ENCODE measurements around the gene RAB37. TPM values are rescaled to one million over a fixed set of nuclear protein-coding genes. Genes with fewer than 3 reads are reported as not detected.

RAB37 gene
- polyA plus RNA-seq (ENCODE audit: low read depth in 6 of 6) = 10 to 100 TPM; 49.2 to 85.5 (median 56.4) TPM

DNA sequence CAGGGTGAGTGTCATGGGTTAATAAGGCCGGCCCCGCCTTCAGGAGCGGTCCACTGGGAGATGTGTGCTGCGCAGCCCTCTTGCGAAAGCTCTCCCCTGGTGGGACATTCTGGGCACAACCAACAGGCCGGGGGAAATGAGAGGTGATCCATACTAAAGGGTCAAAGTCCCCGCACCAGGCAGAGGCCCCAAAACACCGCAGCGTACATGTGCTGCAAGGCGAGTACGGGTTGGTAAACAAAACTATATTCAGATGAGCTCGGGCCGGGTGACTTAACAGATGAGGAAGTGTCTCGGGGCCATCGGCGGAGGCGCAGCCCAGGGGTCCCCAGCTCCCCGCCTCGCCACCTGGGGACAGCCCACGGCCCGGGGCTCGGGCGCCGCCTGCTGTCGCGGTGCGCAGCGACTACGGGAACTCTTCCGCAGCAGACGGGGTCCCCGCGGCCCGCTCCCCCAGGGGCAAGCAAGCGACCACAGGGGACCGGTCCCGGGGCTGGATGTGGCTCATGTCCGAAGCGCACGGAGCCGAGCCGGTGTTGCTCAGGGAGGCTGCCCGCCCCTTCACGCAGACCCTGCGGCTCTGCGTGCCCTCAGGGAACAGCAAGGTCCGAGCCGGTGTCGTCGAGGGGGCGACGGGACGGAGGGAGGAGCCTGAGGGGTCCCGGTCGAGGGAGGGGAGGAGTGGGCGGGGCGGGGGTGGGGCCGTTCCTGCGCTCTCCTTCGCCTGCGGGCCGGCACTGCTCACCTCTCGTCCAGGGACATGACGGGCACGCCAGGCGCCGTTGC lies at the start of gene RAB37:
Gene RAB37 (plus strand): TSS at position 744 of the 786 bp plus-strand sequence. CDS start 17 bp downstream, at position 761.
- peak; percentile 83 to 86 for ATAC-seq (ENCODE audit: low read depth in 2 of 2)
- DNase-seq = peak; percentile 83
- no peaks in the 10 kb centered on the region for H3K36me3 Mint-ChIP-seq

DNA sequence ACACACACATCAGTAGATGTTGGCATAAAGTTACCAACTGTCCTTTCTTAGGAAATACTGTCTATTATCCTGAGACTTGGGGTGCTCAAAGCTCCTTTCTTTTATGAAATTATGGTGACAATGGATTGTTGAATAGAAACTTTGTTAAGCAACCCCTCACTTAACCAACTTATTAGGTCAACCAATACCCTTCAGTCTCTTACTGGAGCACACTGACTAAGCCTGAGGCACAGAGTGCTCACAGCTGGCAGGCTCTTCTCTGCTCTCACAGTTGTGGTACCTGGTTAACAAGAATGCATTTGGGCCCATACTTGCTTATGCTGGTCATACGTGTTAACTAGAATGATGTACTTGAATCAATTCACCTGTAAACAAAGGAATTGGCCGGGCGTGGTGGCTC lies 49.2 kb upstream of the RAB37 start:
- DNase-seq = no peak
- Mint-ChIP-seq H3K9me3 (no peaks in the 10 kb centered on the region), H3K4me3 (peak overlapping the region in 1 of 8 donors; percentile 78), H3K27me3 (peaks cover 2 to 21% (median 16%) of the 10 kb centered on the region in 3 donors), H3K36me3 (no peaks in the 10 kb centered on the region), H3K4me1 (peaks cover 6 to 35% (median 16%) of the 10 kb centered on the region in 3 donors), H3K27ac (no peak overlapping the region)
- no peak for ATAC-seq (ENCODE audit: low read depth in 2 of 2)

More for the DNA sequence above, at the start of gene RAB37:
- Mint-ChIP-seq H3K27ac (peak within 1 kb of the TSS; percentile 74 to 96 (median 95)), H3K4me3 (peak within 1 kb of the TSS; percentile 82 to 96 (median 94)), H3K9me3 (no peaks in the 10 kb centered on the region), H3K4me1 (peaks cover 40 to 53% (median 49%) of the 10 kb centered on the region in 3 donors), H3K27me3 (no peaks in the 10 kb centered on the region)

- no peak for ATAC-seq (ENCODE audit: low read depth in 2 of 2)
- H3K27ac Mint-ChIP-seq = peak overlapping the region in 1 of 6 donors; percentile 41
Observed at GRCh38 chr17:74690409-74690825, 46.6 kb upstream of the RAB37 start.

DNA sequence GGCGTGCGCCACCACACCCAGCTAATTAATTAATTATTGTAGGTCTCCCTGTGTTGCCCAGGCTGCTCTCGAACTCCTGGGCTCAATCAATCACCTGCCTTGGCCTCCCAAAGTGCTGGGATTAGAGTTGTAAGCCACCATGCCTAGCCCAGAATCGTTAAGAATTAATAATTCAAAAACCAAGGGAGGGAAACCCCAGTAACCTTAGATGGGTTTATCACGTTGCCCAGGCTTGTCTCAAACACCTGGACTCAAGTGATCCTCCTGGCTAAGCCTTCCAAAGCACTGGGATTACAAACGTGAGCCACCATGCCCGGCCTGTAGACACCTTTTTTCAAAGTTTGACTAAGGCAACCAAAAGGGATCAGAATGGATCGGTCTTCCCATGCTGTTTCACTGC lies 45.9 kb upstream of the RAB37 start:
- DNase-seq (no peak), ATAC-seq (ENCODE audit: low read depth in 2 of 2) (no peak)
- Mint-ChIP-seq H3K27ac (peak overlapping the region in 1 of 6 donors; percentile 42), H3K9me3 (peaks cover 0 to 4% (median 0%) of the 10 kb centered on the region in 7 donors), H3K4me1 (peaks cover 6 to 35% (median 16%) of the 10 kb centered on the region in 3 donors), H3K4me3 (peak overlapping the region in 1 of 8 donors; percentile 16), H3K36me3 (peaks cover 0 to 7% of the 10 kb centered on the region in 2 donors), H3K27me3 (peaks cover 12 to 34% (median 22%) of the 10 kb centered on the region in 3 donors)

More at GRCh38 chr17:74690409-74690825, 46.6 kb upstream of the RAB37 start:
- peaks cover 12 to 27% (median 20%) of the 10 kb centered on the region in 3 donors for H3K27me3 Mint-ChIP-seq
- H3K9me3 Mint-ChIP-seq = peaks cover 0 to 4% (median 0%) of the 10 kb centered on the region in 7 donors
- peaks cover 0 to 7% of the 10 kb centered on the region in 2 donors for H3K36me3 Mint-ChIP-seq
- no peak overlapping the region for H3K4me3 Mint-ChIP-seq
- H3K4me1 Mint-ChIP-seq = peaks cover 6 to 35% (median 16%) of the 10 kb centered on the region in 3 donors
- no peak for DNase-seq

GRCh38 chr17:74694081-74694480 lies 43.0 kb upstream of the RAB37 start:
- no peak overlapping the region for H3K27ac Mint-ChIP-seq
- H3K36me3 Mint-ChIP-seq = peaks cover 0 to 7% of the 10 kb centered on the region in 2 donors
- ATAC-seq (ENCODE audit: low read depth in 2 of 2) (no peak), DNase-seq (no peak)
- H3K4me1 Mint-ChIP-seq = peaks cover 3 to 21% (median 3%) of the 10 kb centered on the region in 3 donors
- H3K27me3 Mint-ChIP-seq = peaks cover 12 to 50% (median 29%) of the 10 kb centered on the region in 3 donors
- no peak overlapping the region for H3K4me3 Mint-ChIP-seq
- H3K9me3 Mint-ChIP-seq = peaks cover 0 to 4% (median 0%) of the 10 kb centered on the region in 7 donors

DNA sequence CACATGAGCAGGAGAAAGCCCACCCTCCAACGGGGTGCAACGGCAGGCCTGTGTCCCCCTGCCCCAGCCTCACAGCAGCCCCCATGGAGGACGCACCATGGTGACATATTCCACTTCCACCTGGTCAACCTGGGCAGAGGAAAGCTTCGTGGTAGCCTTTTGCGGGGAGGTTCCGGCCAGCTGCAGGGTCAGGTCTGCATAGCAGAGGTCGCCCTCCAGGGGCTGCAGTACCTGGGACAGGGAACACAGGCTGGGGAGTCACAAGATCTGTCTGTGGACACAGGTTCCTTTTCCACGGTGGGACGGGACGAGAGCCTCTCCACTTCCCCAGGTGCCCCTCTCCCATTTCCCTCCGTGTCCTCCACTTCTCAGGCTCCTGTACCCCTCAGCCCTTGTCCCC lies 41.4 kb upstream of the RAB37 start:
- Mint-ChIP-seq H3K4me1 (peaks cover 0 to 6% (median 0%) of the 10 kb centered on the region in 3 donors), H3K4me3 (no peak overlapping the region), H3K36me3 (peaks cover 0 to 7% of the 10 kb centered on the region in 2 donors), H3K27me3 (peaks cover 15 to 58% (median 33%) of the 10 kb centered on the region in 3 donors), H3K27ac (no peak overlapping the region), H3K9me3 (peaks cover 0 to 4% (median 0%) of the 10 kb centered on the region in 7 donors)
- ATAC-seq (ENCODE audit: low read depth in 2 of 2) (no peak), DNase-seq (no peak)

DNA sequence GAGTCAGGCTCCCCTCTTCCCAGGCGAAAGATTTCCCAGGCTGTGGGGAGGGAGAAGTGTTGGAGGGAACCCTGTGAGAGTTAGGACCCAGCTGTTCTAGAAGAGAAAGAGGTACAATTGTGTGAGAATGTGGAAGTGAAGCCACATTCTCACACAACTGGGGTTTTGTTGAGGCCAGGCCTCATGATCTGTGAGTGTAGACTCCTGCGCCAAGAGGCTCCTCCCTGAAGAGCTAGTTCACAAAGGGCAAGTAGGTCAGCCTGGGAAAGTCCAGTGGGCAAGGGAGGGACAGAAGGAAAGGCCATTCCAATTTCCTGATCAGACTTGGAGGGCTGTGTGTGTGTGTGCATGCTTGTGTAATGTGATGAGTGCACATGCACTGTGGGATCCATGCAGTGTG lies 39.5 kb upstream of the RAB37 start:
- ATAC-seq (ENCODE audit: low read depth in 2 of 2) (no peak), DNase-seq (no peak)
- H3K9me3 Mint-ChIP-seq = peaks cover 0 to 4% (median 0%) of the 10 kb centered on the region in 7 donors
- peak overlapping the region in 1 of 8 donors; percentile 70 for H3K4me3 Mint-ChIP-seq
- peaks cover 0 to 7% of the 10 kb centered on the region in 2 donors for H3K36me3 Mint-ChIP-seq
- H3K27ac Mint-ChIP-seq = no peak overlapping the region
- peaks cover 19 to 57% (median 32%) of the 10 kb centered on the region in 3 donors for H3K27me3 Mint-ChIP-seq
- peaks cover 0 to 4% (median 0%) of the 10 kb centered on the region in 3 donors for H3K4me1 Mint-ChIP-seq

GRCh38 chr17:74698069-74698468 lies 39.0 kb upstream of the RAB37 start:
- peaks cover 0 to 4% (median 0%) of the 10 kb centered on the region in 7 donors for H3K9me3 Mint-ChIP-seq
- no peak overlapping the region for H3K4me3 Mint-ChIP-seq
- no peak overlapping the region for H3K27ac Mint-ChIP-seq
- H3K4me1 Mint-ChIP-seq = peaks cover 0 to 4% (median 0%) of the 10 kb centered on the region in 3 donors
- H3K36me3 Mint-ChIP-seq = peaks cover 0 to 7% of the 10 kb centered on the region in 2 donors
- DNase-seq (no peak), ATAC-seq (ENCODE audit: low read depth in 2 of 2) (no peak)
- H3K27me3 Mint-ChIP-seq = peaks cover 15 to 52% (median 27%) of the 10 kb centered on the region in 3 donors

- ATAC-seq (ENCODE audit: low read depth in 2 of 2) (no peak), DNase-seq (no peak)
- Mint-ChIP-seq H3K9me3 (peaks cover 0 to 3% (median 0%) of the 10 kb centered on the region in 7 donors), H3K27ac (no peak overlapping the region), H3K4me1 (peaks cover 0 to 4% (median 0%) of the 10 kb centered on the region in 3 donors), H3K36me3 (peaks cover 0 to 5% of the 10 kb centered on the region in 2 donors), H3K27me3 (peaks cover 11 to 43% (median 23%) of the 10 kb centered on the region in 3 donors), H3K4me3 (no peak overlapping the region)
Observed at GRCh38 chr17:74699236-74699635, 37.8 kb upstream of the RAB37 start.

GRCh38 chr17:74702116-74702871 lies 34.8 kb upstream of the RAB37 start:
- H3K4me1 Mint-ChIP-seq = peaks cover 0 to 3% (median 0%) of the 10 kb centered on the region in 3 donors
- H3K4me3 Mint-ChIP-seq = no peak overlapping the region
- peak overlapping the region in 1 of 6 donors; percentile 62 for H3K27ac Mint-ChIP-seq
- H3K9me3 Mint-ChIP-seq = no peaks in the 10 kb centered on the region
- ATAC-seq (ENCODE audit: low read depth in 2 of 2) = no peak
- DNase-seq = no peak
- no peaks in the 10 kb centered on the region for H3K36me3 Mint-ChIP-seq
- H3K27me3 Mint-ChIP-seq = peaks cover 4 to 24% (median 7%) of the 10 kb centered on the region in 3 donors

DNA sequence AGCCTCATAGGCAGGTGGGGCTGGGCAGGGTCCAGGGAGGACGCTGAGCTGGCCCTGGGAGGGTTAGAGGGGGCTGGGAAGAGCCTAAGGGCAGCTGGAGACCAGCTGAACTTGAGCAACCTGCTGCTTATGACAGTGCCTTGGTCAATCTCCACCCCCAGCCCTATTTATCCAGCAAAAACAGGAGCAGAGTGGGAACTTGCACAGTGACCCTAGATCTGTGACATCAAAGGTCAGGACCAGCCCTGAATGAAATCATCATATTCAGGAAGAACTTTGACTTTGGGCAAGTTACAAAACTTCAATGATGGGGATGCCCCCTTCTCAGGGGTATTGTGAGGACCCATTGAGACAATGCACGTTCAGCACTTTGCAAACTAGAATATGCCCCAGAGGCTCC lies 33.7 kb upstream of the RAB37 start:
- peaks cover 4 to 16% (median 7%) of the 10 kb centered on the region in 3 donors for H3K27me3 Mint-ChIP-seq
- no peaks in the 10 kb centered on the region for H3K36me3 Mint-ChIP-seq
- DNase-seq (no peak), ATAC-seq (ENCODE audit: low read depth in 2 of 2) (no peak)
- H3K9me3 Mint-ChIP-seq = no peaks in the 10 kb centered on the region
- H3K4me1 Mint-ChIP-seq = no peaks in the 10 kb centered on the region
- no peak overlapping the region for H3K4me3 Mint-ChIP-seq
- H3K27ac Mint-ChIP-seq = no peak overlapping the region

- H3K4me1 Mint-ChIP-seq = no peaks in the 10 kb centered on the region
- no peak for ATAC-seq (ENCODE audit: low read depth in 2 of 2)
- H3K27ac Mint-ChIP-seq = no peak overlapping the region
- DNase-seq = no peak
- H3K9me3 Mint-ChIP-seq = no peaks in the 10 kb centered on the region
- H3K4me3 Mint-ChIP-seq = no peak overlapping the region
- H3K36me3 Mint-ChIP-seq = no peaks in the 10 kb centered on the region
- H3K27me3 Mint-ChIP-seq = peaks cover 4 to 16% (median 7%) of the 10 kb centered on the region in 3 donors
Observed at GRCh38 chr17:74704544-74704943, 32.5 kb upstream of the RAB37 start.

All from naive B cell (primary cell).